HT-29 (cell line): Measurements from ENCODE around the gene UBAC2. TPM values are rescaled to one million over a fixed set of nuclear protein-coding genes. Genes with fewer than 3 reads are reported as not detected.
"Not testable (repeated sequence)": the region's sequence is repeated elsewhere in the genome, so short reads cannot be mapped to it uniquely, and the experiment has no call there.

ENCODE experiments used
- DNase-seq: peaks from one replicate; pipeline ENCODE4 v3.0.0-alpha.2; 2015; ENCODE audit warnings: low spot score
- total RNA-seq: library from RNA; depleted of rRNA; stranded (reverse); fragments of >200 nt; shearing (Covaris generic); gene quantifications from 2 replicates; pipeline ENCODE4 v1.2.3, GENCODE V29; 2014

Gene UBAC2
- total RNA-seq, 1 experiment from 2014 or later, result 73.4 TPM

- no peak for DNase-seq
These were observed 15.0 kb upstream of the UBAC2 start for GRCh38 chr13:99185606-99186005.

DNA sequence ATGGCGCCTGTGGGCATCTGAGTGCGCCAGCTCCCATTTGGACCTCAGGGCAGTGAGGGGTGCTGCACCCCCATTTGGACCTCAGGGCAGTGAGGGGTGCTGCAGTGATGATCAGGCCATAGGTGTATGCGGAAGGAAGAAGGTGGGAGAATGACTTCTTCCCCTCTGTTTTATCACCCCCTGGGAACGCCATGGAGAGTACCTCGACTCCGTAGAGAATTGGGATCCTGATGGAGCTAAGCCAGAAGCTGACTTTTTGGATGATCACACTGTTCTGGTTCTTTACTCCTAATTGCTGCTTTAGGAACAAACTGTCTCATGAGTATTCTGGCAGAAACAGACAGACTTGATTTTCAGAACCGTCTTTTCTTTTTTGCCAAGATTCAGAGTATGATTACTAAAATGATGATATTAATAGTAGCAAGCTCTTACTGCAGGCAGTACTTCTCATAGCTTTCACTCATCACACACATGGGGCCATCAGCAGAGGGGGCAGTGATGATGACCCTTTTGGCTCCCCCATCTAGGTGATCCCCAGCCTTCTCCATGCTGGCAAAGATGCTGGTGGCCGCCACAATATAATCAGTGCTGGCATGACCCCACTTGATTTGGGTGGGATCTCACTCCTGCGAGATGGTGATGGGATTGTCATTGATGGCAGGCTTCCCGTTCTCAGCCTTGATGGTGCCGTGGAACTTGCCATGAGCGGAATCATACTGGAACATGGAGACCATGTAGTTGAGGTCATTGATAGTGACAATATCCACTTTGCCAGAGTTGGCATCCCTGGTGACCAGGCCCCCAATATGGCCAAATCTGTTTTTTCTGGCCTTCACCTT, 10.3 kb upstream of the UBAC2 start:
- DNase-seq, result no peak

DNA sequence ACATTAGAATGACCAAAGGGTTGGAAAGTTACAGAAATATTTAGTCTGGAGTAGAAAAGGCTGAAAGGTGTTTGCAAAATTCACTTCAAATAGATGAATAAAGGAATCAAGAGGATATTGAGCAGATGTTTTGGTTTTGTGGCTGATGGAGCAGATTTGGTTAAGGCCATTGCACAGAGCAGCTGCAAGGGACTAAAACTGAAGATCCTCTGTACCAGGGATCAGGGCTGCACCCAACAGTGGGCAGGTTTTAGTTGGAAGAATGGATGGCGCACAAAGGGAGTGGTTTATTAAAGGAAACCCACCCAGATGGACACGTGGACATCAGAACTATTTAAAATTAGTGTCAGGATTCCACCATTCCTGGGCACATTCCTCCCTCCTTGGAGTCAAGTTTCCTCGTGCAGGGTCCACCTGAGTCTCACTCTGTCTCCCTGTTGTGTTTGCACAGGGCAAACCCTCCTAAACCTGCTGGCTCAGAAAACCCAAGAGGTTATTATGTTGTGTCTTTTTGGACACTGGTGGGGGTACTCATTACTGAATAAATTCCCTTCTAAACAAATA, 9.2 kb upstream of the UBAC2 start:
- no peak for DNase-seq

GRCh38 chr13:99191900-99192399, 8.7 kb upstream of the UBAC2 start:
- DNase-seq, result peak; percentile 74

- peak; percentile 48 for DNase-seq
These were observed 8.2 kb upstream of the UBAC2 start for GRCh38 chr13:99192480-99192879.

- DNase-seq, result no peak
These were observed 7.5 kb upstream of the UBAC2 start for GRCh38 chr13:99193152-99193551.

GRCh38 chr13:99196466-99197116, 4.1 kb upstream of the UBAC2 start:
- no peak for DNase-seq

DNA sequence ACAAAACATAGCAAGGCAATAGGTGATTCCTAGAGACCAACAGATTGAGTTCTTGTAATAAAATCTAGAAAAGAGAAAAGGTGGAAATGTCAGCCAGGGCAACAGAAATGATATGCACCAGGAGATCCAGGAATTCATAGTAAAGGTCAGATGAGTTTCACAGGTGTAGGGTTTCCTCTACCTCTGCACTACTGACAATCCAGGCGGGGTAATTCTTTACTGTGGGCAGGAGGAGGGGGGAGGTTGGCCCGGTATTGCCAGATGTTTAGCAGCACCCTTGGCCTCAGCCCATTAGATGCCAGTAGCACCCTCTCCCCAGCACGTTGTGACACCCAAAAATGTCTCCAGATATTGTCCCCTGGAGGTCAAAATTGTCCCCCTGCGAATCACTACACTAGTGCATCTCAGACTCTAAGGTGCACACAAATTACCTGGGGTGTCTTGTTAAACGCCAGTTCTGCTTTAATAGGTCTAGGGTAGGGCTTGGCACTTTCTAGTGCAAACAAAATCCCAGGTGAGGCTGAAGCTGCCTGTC, 3.5 kb upstream of the UBAC2 start:
- DNase-seq, result peak; percentile 88

DNA sequence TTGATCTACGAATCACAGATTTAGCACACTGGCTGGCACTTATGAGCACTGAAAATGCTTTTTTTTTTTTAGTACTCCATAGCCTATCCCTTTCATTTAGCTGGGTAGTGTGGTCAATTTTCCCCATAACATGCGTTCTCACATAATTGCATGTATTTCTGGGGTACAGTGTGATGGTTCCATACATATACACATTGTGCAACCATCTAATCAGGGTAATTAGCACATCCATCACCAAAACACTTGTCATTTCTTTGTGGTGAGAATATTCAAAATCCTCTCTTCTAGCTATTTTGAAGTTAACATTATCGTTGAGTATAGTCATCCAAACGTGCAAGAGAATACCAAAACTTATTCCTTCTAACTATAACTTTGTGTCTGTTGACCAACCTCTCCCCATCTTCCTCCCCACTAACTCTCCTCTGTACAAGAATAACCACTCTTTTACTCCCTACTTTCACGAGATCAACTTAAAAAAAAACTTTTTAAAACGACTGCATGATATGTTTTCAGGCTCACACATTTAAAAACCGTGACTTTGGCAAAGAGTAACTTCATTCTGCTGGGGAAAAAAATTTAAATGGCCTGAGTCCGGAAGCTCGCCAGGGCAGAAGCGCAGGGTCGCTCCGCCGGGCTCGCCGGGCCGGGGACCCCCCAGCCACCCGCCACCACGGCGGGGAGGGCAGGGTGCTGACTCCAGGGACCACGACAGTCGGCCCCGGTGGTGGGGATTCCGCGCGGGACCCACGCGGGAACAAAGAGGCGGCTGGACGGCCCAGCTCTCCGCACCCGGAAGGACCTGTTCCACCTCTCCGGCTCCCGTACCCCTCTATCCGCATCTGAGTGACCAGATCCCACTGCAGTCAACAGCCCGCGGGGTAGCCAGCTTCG, 868 bp upstream of the UBAC2 start:
- peak; percentile 73 for DNase-seq

- DNase-seq, result no peak
These were observed 3.2 kb downstream of the UBAC2 start for GRCh38 chr13:99203601-99204579.

- DNase-seq, result no peak
These were observed 5.1 kb downstream of the UBAC2 start for GRCh38 chr13:99205621-99206220.

DNA sequence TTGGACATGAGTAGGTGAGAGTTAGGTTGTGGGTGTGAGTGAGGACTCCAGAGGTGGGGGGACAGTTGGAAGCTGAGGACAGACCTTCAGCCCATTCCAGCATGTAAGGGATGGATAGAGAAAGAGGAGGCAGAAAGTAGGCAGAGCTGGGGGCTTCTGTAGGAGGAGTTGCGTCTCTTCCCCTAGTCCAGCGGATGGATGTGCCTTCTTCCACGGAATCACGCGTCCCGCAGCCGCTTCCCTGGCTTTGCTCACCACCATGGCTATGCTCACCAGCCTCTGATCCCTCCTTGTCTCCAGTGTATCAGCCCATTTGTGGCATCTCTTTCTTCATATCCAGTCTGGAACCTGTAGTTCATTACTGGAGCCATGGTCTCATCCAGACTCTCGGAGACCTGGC, 5.6 kb downstream of the UBAC2 start:
- no peak for DNase-seq

DNA sequence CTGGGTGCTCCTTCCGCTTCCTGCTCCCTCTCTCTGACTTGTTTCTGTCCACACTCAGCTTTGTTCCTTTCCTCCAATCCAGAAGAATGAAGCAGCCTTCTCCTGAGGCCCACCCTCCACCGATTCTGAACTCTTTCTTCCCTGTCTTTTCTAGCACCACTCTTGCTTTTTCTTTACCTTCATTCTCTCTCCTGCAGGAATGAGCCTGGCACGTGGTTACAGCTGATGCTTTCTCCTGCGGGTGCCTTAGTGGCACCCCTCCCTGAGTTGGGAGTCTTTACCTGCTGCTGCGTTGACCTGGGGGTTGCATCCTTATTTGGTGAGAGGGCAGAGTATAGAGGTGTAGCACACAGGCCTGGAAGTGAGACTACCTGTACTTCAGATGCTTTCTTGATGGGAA, 6.2 kb downstream of the UBAC2 start:
- no peak for DNase-seq

DNA sequence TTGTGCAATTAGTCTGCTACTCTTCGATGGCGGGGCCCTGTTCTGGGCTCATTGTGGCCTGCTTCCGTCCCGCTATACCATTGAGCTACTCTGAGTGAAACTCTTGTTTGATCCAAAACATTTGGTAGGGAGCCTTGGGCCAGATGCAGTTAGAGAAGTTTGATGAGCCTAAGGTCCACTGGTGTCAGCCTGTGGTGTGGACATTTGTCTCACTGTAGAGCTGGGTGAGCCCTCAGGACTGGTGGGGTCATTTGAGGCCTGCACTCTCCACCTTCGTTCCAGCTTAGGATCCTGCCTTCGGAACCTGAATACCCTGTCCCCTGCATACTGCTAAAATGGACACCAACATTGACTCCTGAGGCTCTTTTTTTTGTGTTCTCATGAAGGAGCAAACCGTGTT, 6.9 kb downstream of the UBAC2 start:
- DNase-seq, result no peak

GRCh38 chr13:99208185-99208584, 7.5 kb downstream of the UBAC2 start:
- no peak for DNase-seq

DNA sequence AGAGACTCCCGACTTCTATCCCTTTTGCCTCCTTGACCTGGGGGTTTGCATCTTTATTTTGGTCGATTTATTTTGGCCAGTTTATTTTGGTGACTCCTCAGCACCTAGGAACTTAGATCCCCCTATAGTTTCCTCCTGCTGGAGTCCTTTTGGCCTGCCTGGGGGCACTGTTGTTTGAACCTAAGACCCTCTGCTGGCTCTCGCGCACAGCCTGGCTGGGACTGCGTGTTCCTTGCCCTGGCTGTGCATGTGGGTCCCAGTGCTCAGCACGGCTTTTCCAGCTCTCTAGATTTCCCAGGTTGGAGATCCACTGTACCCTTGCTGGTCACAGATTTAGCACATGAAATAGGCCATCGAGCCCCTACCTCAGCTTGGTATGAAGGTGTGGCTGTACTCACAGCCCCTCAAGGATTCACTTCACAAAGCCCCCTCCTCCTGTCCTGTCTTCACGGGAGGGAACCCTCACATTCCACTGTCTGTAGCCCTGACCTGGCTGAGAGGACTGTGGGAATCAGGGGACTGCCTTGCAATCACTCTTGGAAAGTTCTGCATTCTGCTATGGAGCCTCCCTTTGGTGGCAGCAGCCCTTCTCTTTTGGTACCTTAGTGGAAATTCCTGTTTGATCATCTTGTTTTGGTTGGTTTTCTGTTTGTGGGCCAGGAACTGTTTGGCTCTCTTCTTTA, 8.3 kb downstream of the UBAC2 start:
- DNase-seq, result no peak

DNA sequence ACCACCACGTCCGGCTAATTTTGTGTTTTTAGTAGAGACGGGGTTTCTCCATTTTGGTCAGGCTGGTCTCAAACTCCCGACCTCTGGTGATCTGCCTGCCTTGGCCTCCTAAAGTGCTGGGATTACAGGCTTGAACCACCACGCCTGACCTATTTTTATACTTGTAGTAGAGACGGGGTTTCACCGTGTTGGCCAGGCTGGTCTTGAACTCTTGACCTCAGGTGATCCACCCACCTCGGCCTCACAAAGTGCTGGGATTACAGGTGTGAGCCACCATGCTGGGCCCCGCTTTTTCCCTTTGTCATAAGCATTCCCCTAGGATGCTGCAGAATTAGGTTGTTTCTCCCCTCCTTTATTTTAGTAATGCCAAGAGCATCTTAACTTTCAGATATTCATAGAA, 10.0 kb downstream of the UBAC2 start:
- DNase-seq, result not testable (repeated sequence)

DNA sequence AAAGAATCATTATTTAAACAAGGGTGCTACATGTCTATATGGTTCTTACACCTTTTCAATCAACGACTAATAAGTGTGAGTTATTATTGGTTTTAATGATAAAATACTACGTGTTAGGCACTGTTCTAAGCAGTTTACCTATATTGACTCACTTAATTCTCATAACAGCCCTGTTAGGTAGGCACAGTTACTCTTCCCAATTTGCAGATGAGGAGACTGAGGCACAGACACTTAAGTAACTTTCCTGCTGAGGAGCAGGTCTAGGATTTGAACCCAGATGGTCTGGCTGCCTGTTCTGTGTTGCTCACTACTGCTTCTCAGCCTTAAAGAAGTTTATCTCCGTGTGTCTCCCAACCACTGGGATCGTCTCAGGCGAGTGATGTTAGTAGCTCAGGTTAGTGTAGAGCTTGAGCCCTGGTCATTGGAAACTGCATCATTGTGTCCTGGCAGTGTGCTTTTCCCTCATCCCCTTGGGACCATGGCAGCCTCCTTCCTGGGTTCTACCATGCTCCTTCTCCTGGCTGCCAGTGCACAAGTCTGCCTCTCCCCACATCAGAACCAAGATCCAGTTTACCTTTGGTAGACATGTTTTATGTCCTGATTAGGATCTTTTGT, 10.9 kb downstream of the UBAC2 start:
- DNase-seq, result no peak

DNA sequence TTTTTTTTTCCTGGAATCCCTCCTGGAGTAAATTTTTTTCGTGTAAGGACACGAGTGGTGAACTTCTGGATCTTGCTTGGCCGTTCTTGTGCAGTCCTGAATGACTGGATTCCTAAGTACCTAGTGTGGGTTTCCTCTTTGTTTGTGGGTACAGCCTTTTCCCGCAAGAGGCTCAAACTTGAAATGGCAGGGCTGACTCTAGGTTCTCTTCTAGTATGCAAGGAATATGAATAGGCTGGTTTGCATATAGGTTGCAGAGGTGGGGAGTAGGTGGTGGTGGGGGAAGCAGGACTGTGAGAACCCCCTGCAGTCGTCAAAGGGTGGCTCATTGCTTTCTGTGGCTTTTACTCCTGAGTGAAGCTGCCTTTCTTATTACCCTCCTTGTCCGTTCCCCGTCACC, 13.6 kb downstream of the UBAC2 start:
- DNase-seq, result no peak
